ENCODE results near the gene WIPI1. TPM values are rescaled to one million over a fixed set of nuclear protein-coding genes. Genes with fewer than 3 reads are reported as not detected.

Gene WIPI1
- total and polyA plus RNA-seq, 2 donors from 2014 or later, result 40.9 to 41.2 TPM

GRCh38 chr17:68451670-68452354 lies 5.5 kb downstream of the WIPI1 start:
- TF ChIP-seq, protein P1, sequence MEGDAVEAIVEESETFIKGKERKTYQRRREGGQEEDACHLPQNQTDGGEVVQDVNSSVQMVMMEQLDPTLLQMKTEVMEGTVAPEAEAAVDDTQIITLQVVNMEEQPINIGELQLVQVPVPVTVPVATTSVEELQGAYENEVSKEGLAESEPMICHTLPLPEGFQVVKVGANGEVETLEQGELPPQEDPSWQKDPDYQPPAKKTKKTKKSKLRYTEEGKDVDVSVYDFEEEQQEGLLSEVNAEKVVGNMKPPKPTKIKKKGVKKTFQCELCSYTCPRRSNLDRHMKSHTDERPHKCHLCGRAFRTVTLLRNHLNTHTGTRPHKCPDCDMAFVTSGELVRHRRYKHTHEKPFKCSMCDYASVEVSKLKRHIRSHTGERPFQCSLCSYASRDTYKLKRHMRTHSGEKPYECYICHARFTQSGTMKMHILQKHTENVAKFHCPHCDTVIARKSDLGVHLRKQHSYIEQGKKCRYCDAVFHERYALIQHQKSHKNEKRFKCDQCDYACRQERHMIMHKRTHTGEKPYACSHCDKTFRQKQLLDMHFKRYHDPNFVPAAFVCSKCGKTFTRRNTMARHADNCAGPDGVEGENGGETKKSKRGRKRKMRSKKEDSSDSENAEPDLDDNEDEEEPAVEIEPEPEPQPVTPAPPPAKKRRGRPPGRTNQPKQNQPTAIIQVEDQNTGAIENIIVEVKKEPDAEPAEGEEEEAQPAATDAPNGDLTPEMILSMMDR (IDR thresholded peaks at IDR 0.05; ENCODE audit: borderline replicate concordance, extremely low read depth, insufficient read depth), result no peak
- Histone ChIP-seq H3K4me3 (ENCODE audit: low read length in 3 of 3) (no peak overlapping the region), H3K36me3 (ENCODE audit: control insufficient read depth in 2 of 3, insufficient read depth in 3 of 3, low read length in 3 of 3) (peaks cover 0 to 12% (median 6%) of the 10 kb centered on the region in 3 donors), H3K27ac (ENCODE audit: low read depth in 2 of 2, low read length in 2 of 2) (peak overlapping the region; percentile 34 to 47), H3K4me1 (ENCODE audit: control insufficient read depth in 2 of 3, insufficient read depth in 2 of 3, low read depth in 1 of 3, low read length in 3 of 3) (peaks cover 0 to 23% (median 10%) of the 10 kb centered on the region in 3 donors), H3K9me3 (ENCODE audit: control insufficient read depth in 2 of 3, insufficient read depth in 1 of 3, low read length in 3 of 3) (no peaks in the 10 kb centered on the region), H3K9ac (ENCODE audit: low read length in 3 of 3) (no peak overlapping the region), H3K27me3 (ENCODE audit: control insufficient read depth, insufficient read depth, low read length) (no peaks in the 10 kb centered on the region)
- FAIRE-seq (no peak), DNase-seq (no peak)
- intact Hi-C loops (cut with DNase I), result no loop called here

DNA sequence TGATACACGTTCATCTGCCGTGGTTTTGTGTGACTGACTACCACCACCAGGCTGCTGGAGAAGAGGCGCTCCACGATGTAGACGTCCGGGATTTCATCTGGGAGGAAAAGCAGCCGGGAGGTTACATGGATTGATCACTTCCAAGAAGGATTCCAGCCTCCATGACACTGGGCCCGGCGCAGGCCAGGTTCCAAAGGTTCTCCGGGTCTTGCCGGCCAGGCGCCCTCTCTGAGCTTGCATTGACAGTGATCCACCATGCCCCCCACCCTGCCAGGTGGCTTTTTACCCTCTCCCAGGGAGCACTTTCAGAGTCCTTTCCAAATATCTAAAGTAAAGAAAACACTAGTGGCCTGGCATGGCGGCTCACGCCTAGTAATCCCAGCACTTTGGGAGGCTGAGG lies 6.5 kb downstream of the WIPI1 start:
- no peak overlapping the region for H3K9ac ChIP-seq (ENCODE audit: low read length in 3 of 3)
- DNase-seq (no peak), FAIRE-seq (no peak)
- H3K27me3 ChIP-seq (ENCODE audit: control insufficient read depth, insufficient read depth, low read length), result no peaks in the 10 kb centered on the region
- peaks cover 0 to 18% (median 7%) of the 10 kb centered on the region in 3 donors for H3K4me1 ChIP-seq (ENCODE audit: control insufficient read depth in 2 of 3, insufficient read depth in 2 of 3, low read depth in 1 of 3, low read length in 3 of 3)
- TF ChIP-seq, protein P1 (IDR thresholded peaks at IDR 0.05; ENCODE audit: borderline replicate concordance, extremely low read depth, insufficient read depth), result no peak
- intact Hi-C loops (cut with DNase I), result no loop called here
- H3K4me3 ChIP-seq (ENCODE audit: low read length in 3 of 3), result no peak overlapping the region
- H3K36me3 ChIP-seq (ENCODE audit: control insufficient read depth in 2 of 3, insufficient read depth in 3 of 3, low read length in 3 of 3), result peaks cover 0 to 12% (median 6%) of the 10 kb centered on the region in 3 donors
- no peaks in the 10 kb centered on the region for H3K9me3 ChIP-seq (ENCODE audit: control insufficient read depth in 2 of 3, insufficient read depth in 1 of 3, low read length in 3 of 3)
- no peak overlapping the region for H3K27ac ChIP-seq (ENCODE audit: low read depth in 2 of 2, low read length in 2 of 2)

DNA sequence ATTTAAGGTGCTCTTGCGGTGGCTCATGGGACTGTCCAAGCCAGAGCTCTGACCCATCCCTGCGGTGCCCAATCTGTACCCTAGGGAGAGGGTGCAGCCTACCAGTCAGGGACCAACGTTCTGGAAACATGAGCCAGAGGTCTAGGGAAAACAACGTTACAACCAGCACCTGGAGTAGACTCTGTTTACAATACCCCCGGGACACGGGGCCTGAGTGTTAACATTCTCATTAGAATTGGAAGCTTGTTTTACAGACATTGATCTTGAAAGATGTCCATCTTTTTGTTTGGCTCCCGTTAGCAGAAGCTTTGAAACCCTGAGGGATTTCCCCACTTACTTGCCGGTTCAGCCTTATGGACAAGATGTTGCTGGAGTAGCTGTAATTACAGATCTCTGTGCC lies 6.9 kb downstream of the WIPI1 start:
- Histone ChIP-seq H3K4me1 (ENCODE audit: control insufficient read depth in 2 of 3, insufficient read depth in 2 of 3, low read depth in 1 of 3, low read length in 3 of 3) (peaks cover 0 to 16% (median 7%) of the 10 kb centered on the region in 3 donors), H3K4me3 (ENCODE audit: low read length in 3 of 3) (no peak overlapping the region), H3K27ac (ENCODE audit: low read depth in 2 of 2, low read length in 2 of 2) (no peak overlapping the region), H3K27me3 (ENCODE audit: control insufficient read depth, insufficient read depth, low read length) (no peaks in the 10 kb centered on the region), H3K9me3 (ENCODE audit: control insufficient read depth in 2 of 3, insufficient read depth in 1 of 3, low read length in 3 of 3) (no peaks in the 10 kb centered on the region), H3K36me3 (ENCODE audit: control insufficient read depth in 2 of 3, insufficient read depth in 3 of 3, low read length in 3 of 3) (peaks cover 0 to 12% (median 6%) of the 10 kb centered on the region in 3 donors), H3K9ac (ENCODE audit: low read length in 3 of 3) (peak overlapping the region in 1 of 3 donors; percentile 13)
- DNase-seq (no peak), FAIRE-seq (no peak)
- TF ChIP-seq, protein P1 (IDR thresholded peaks at IDR 0.05; ENCODE audit: borderline replicate concordance, extremely low read depth, insufficient read depth), result no peak
- intact Hi-C loops (cut with DNase I), result no loop called here

All from kidney (tissue), 14 donors.